ENCODE results near the gene MEI1. TPM values are rescaled to one million over a fixed set of nuclear protein-coding genes. Genes with fewer than 3 reads are reported as not detected.

The MEI1 gene
- total RNA-seq, 2 experiments from 2014 or later, result 2.3 to 14.6 TPM

DNA sequence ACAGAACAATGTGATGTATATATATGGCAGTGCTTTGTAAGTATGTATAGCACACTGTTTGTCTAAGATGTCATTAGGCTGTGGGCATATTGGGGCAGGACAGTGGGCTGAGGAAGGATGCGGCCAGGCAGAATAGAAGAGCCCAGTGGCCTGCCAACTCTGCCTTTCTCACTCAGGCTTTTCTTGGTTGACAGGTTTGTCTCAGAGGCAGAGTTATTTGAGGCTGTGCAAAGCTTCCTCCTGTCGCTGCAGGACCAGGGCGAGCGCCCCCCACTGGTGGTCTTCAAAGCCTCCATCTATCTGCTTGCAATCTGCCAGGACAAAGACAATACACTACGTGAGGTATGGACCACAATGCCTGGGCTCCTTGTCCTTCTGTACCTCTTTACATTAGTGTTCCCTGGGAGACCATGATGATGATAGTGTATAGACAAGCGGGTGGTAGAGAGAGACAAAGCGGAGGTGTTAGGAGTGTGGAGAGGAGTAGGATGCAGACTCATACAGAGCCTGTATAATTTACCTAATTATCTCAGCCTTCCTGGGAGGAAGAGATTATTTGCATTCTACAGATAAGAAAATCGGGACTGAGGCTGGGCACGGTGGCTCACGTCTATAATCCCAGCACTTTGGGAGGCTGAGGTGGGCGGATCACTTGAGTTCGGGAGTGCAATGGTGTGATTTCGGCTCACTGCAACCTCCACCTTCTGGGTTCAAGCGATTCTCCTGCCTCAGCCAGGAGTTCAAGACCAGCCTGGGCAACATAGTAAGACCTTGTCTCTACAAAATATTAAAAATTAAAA lies 63.9 kb downstream of the MEI1 start:
- Histone ChIP-seq H3K4me3 (ENCODE audit: low read depth, low read length, poor library complexity, severe bottlenecking) (no peak overlapping the region), H3K79me2 (ENCODE audit: insufficient read depth, low read depth, low read length) (no peaks in the 10 kb centered on the region), H3K36me3 (ENCODE audit: insufficient read depth, low read length) (no peaks in the 10 kb centered on the region), H3K27ac (ENCODE audit: low read depth, low read length, poor library complexity, severe bottlenecking) (no peak overlapping the region), H2AFZ (ENCODE audit: low read length) (no peak overlapping the region), H3K4me1 (ENCODE audit: insufficient read depth, low read length, poor library complexity, severe bottlenecking) (no peaks in the 10 kb centered on the region), H3K9me3 (ENCODE audit: low read length) (no peaks in the 10 kb centered on the region), H4K20me1 (ENCODE audit: insufficient read depth, low read length) (no peaks in the 10 kb centered on the region), H3K4me2 (ENCODE audit: low read length) (no peak overlapping the region), H3K9me2 (ENCODE audit: insufficient read depth, low read length) (no peaks in the 10 kb centered on the region)
- TF ChIP-seq, protein P1, sequence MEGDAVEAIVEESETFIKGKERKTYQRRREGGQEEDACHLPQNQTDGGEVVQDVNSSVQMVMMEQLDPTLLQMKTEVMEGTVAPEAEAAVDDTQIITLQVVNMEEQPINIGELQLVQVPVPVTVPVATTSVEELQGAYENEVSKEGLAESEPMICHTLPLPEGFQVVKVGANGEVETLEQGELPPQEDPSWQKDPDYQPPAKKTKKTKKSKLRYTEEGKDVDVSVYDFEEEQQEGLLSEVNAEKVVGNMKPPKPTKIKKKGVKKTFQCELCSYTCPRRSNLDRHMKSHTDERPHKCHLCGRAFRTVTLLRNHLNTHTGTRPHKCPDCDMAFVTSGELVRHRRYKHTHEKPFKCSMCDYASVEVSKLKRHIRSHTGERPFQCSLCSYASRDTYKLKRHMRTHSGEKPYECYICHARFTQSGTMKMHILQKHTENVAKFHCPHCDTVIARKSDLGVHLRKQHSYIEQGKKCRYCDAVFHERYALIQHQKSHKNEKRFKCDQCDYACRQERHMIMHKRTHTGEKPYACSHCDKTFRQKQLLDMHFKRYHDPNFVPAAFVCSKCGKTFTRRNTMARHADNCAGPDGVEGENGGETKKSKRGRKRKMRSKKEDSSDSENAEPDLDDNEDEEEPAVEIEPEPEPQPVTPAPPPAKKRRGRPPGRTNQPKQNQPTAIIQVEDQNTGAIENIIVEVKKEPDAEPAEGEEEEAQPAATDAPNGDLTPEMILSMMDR (conservative IDR thresholded peaks at IDR 0.05; ENCODE audit: low read length), result peak; percentile 89
- TF ChIP-seq EZH2phosphoT487 (IDR thresholded peaks at IDR 0.05; ENCODE audit: borderline replicate concordance, low read depth, low read length), result no peak
- intact Hi-C loops (cut with micrococcal nuclease; ENCODE audit: unreplicated experiment), result loop anchor here (1.0 kb wide), 1 partner anchor 66 kb away; no protein-coding TSS in a partner anchor
- POLR2A ChIA-PET, result no interaction called here
- DNase-seq (ENCODE audit: low spot score), result peak; percentile 72
- CTCF ChIA-PET (ENCODE audit: unreplicated experiment), result interaction anchor here (1.3 kb wide), 1 partner anchor 66 kb away, joined by 6 read pairs; no protein-coding TSS in a partner anchor
- no TSS peak for BruUV-seq (replicated peaks)

DNA sequence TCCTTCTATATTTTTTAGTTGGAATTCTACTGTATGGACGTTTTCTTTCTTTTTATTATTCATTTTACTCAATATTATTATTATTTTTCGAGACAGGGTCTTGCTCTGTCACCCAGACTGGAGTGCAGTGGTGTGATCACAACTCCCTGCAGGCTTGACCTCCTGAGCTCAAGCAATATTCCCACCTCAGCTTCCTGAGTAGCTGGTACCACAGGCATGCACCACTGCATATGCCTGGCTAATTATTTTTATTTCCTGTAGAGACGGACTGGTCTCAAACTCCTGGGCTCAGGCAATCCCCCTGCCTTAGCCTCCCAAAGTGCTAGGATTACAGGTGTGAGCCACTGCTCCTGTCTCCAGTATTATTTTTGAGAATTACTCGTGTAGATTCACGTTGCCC lies 67.2 kb downstream of the MEI1 start:
- ChIA-PET POLR2A (interaction anchor here (0.7 to 1.1 kb wide), 3 partner anchors 13 to 34 kb away, joined by 3 to 4 read pairs (median 3); partner anchors contain the start of gene CCDC134), CTCF (ENCODE audit: unreplicated experiment) (no interaction called here)
- Histone ChIP-seq H3K79me2 (ENCODE audit: insufficient read depth, low read depth, low read length) (no peaks in the 10 kb centered on the region), H2AFZ (ENCODE audit: low read length) (no peak overlapping the region), H3K4me3 (ENCODE audit: low read depth, low read length, poor library complexity, severe bottlenecking) (no peak overlapping the region), H3K4me1 (ENCODE audit: insufficient read depth, low read length, poor library complexity, severe bottlenecking) (no peaks in the 10 kb centered on the region), H4K20me1 (ENCODE audit: insufficient read depth, low read length) (no peaks in the 10 kb centered on the region), H3K4me2 (ENCODE audit: low read length) (no peak overlapping the region), H3K36me3 (ENCODE audit: insufficient read depth, low read length) (no peaks in the 10 kb centered on the region), H3K9me2 (ENCODE audit: insufficient read depth, low read length) (no peaks in the 10 kb centered on the region), H3K9me3 (ENCODE audit: low read length) (no peaks in the 10 kb centered on the region), H3K27ac (ENCODE audit: low read depth, low read length, poor library complexity, severe bottlenecking) (no peak overlapping the region)
- BruUV-seq (replicated peaks), result no TSS peak
- TF ChIP-seq, protein P1 (conservative IDR thresholded peaks at IDR 0.05; ENCODE audit: low read length), result no peak
- TF ChIP-seq EZH2phosphoT487 (IDR thresholded peaks at IDR 0.05; ENCODE audit: borderline replicate concordance, low read depth, low read length), result no peak
- intact Hi-C loops (cut with micrococcal nuclease; ENCODE audit: unreplicated experiment), result no loop called here
- no peak for DNase-seq (ENCODE audit: low spot score)

DNA sequence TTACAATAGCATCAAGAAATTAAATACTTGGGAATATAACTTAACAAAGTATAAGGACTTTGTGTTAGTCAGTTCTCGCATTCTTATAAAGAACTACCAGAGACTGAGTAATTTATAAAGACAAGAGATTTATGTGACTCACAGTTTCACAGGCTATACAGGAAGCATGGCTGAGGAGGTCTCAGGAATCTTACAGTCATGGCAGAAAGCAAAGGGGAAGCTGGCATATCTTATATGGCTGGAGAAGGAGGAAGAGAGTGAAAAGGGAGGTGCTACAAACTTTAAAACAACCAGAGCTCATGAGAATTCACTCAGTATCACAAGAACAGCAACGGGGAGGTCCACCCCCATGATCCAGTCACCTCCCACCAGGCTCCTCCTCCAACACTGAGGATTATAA lies 69.1 kb downstream of the MEI1 start:
- no peaks in the 10 kb centered on the region for H3K4me1 ChIP-seq (ENCODE audit: insufficient read depth, low read length, poor library complexity, severe bottlenecking)
- intact Hi-C loops (cut with micrococcal nuclease; ENCODE audit: unreplicated experiment), result no loop called here
- TF ChIP-seq EZH2phosphoT487 (IDR thresholded peaks at IDR 0.05; ENCODE audit: borderline replicate concordance, low read depth, low read length), result no peak
- TF ChIP-seq, protein P1 (conservative IDR thresholded peaks at IDR 0.05; ENCODE audit: low read length), result no peak
- H3K4me2 ChIP-seq (ENCODE audit: low read length), result no peak overlapping the region
- no TSS peak for BruUV-seq (replicated peaks)
- no peak overlapping the region for H2AFZ ChIP-seq (ENCODE audit: low read length)
- H3K36me3 ChIP-seq (ENCODE audit: insufficient read depth, low read length), result no peaks in the 10 kb centered on the region
- H3K79me2 ChIP-seq (ENCODE audit: insufficient read depth, low read depth, low read length), result no peaks in the 10 kb centered on the region
- POLR2A ChIA-PET, result interaction anchor here (1.3 kb wide), 1 partner anchor 16 kb away, joined by 5 read pairs; no protein-coding TSS in a partner anchor
- H3K9me3 ChIP-seq (ENCODE audit: low read length), result no peaks in the 10 kb centered on the region
- no peaks in the 10 kb centered on the region; the same call in 1 of the 2 replicates for H3K9me2 ChIP-seq (ENCODE audit: insufficient read depth, low read length)
- DNase-seq (ENCODE audit: low spot score), result no peak
- H3K4me3 ChIP-seq (ENCODE audit: low read depth, low read length, poor library complexity, severe bottlenecking), result no peak overlapping the region
- CTCF ChIA-PET (ENCODE audit: unreplicated experiment), result no interaction called here
- no peak overlapping the region for H3K27ac ChIP-seq (ENCODE audit: low read depth, low read length, poor library complexity, severe bottlenecking)
- no peaks in the 10 kb centered on the region for H4K20me1 ChIP-seq (ENCODE audit: insufficient read depth, low read length)

All from OCI-LY7 (cell line).